ENCODE measurements around the gene LIN9.
A peak's percentile ranks its signal among the peaks of the same experiment; 100 is the strongest.

GRCh38 chr1:226308723-226309397 lies at the start of gene LIN9:
- TF ChIP-seq EZH2phosphoT487 (IDR thresholded peaks at IDR 0.05; ENCODE audit: low read depth) (no peak), CTCF (IDR thresholded peaks at IDR 0.05; ENCODE audit: low read depth, low read length) (0 out of 2 replicates have a peak, but pooled peaks have one; percentile 24)
